Measurements from ENCODE around the gene PCDHGC5.

GRCh38 chr5:141491323-141492167 is 2.7 kb downstream of the PCDHGC5 start:
- TF ChIP-seq, protein P1, sequence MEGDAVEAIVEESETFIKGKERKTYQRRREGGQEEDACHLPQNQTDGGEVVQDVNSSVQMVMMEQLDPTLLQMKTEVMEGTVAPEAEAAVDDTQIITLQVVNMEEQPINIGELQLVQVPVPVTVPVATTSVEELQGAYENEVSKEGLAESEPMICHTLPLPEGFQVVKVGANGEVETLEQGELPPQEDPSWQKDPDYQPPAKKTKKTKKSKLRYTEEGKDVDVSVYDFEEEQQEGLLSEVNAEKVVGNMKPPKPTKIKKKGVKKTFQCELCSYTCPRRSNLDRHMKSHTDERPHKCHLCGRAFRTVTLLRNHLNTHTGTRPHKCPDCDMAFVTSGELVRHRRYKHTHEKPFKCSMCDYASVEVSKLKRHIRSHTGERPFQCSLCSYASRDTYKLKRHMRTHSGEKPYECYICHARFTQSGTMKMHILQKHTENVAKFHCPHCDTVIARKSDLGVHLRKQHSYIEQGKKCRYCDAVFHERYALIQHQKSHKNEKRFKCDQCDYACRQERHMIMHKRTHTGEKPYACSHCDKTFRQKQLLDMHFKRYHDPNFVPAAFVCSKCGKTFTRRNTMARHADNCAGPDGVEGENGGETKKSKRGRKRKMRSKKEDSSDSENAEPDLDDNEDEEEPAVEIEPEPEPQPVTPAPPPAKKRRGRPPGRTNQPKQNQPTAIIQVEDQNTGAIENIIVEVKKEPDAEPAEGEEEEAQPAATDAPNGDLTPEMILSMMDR (IDR thresholded peaks at IDR 0.05): no peak
- TF ChIP-seq ZFX (IDR thresholded peaks at IDR 0.05; ENCODE audit: borderline replicate concordance): no peak

Measured in 22Rv1 (cell line).